BLaER1 (cell line): ENCODE results near the gene ARL2BP.
"Not testable (repeated sequence)": the region's sequence is repeated elsewhere in the genome, so short reads cannot be mapped to it uniquely, and the experiment has no call there.

Experiments used
- H3K27ac ChIP-seq: shearing (Covaris generic); formaldehyde crosslinking; 2 replicates; pipeline ENCODE4 v1.8.1; 2022
- H3K27me3 ChIP-seq: shearing (Covaris generic); formaldehyde crosslinking; 2 replicates; pipeline ENCODE4 v1.8.1; 2022
- H3K36me3 ChIP-seq: shearing (Covaris generic); formaldehyde crosslinking; 2 replicates; pipeline ENCODE4 v1.8.1; 2022
- H3K4me1 ChIP-seq: shearing (Covaris generic); formaldehyde crosslinking; 2 replicates; pipeline ENCODE4 v1.8.1; 2022
- H3K4me2 ChIP-seq: shearing (Covaris generic); formaldehyde crosslinking; 2 replicates; pipeline ENCODE4 v1.8.1; 2022
- H3K4me3 ChIP-seq: shearing (Covaris generic); formaldehyde crosslinking; 2 replicates; pipeline ENCODE4 v1.8.1; 2022
- H3K9ac ChIP-seq: shearing (Covaris generic); formaldehyde crosslinking; 2 replicates; pipeline ENCODE4 v1.8.1; 2022
- H3K9me3 ChIP-seq: shearing (Covaris generic); formaldehyde crosslinking; 2 replicates; pipeline ENCODE4 v1.8.1; 2022
- H4K20me1 ChIP-seq: shearing (Covaris generic); formaldehyde crosslinking; 2 replicates; pipeline ENCODE4 v1.8.1; 2022
- Cebpa-rat ChIP-seq: shearing (Covaris generic); IDR thresholded peaks from 2 replicates; pipeline ENCODE4 v1.8.1; 2022

The ARL2BP gene

DNA sequence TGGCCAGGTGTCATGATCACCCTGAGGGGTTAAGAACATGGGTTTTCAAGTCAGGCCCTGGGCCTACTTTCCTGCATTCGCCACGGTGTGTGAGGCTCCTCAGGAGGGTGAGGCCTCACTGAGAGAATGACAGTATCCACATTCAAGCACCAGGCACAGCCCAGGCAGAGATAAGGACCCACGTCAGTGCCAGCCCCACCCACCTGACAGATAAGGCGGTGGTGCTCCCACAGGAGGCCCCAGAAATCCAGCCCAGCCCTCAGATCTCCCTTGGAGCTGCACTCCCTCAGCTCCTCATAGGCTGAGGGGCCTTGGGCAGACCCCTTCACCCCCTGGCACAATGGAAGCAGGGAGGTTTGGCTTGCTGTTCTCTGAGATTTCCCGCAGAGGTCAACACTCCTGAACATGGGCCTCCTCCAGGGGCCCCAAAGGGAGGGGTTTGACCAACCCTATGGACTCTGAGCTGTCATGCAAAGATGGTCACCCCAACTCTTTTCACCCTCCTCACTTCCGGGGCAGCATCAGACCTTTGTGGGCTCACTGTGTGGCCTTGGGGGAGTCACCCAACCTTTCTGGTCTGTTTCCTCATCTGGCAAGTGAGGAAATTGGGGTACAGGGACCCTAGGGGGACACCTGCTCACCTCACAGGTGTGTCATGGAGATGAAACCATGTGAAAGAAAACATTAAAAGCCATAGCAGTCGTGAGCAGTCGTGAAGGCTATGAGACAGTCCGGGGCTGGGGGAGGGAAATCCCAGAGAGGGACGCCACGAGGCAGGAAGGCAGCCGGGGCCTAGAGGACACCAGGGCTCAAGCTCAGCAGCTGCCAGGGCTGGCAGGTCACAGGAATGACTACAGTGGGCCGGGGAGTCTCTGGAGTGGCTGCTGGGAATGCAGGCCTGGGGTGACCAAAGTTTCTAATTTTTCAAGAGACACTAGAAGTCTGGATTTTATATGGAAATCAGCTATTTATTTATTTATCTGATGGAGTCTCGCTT, 24.0 kb downstream of the ARL2BP start:
- Histone ChIP-seq H3K9ac (no peak overlapping the region), H3K4me1 (peaks cover 17% of the 10 kb centered on the region), H3K4me2 (no peak overlapping the region), H3K27ac (no peak overlapping the region), H4K20me1 (no peaks in the 10 kb centered on the region), H3K4me3 (no peak overlapping the region), H3K9me3 (no peaks in the 10 kb centered on the region), H3K36me3 (no peaks in the 10 kb centered on the region), H3K27me3 (no peaks in the 10 kb centered on the region)
- TF ChIP-seq Cebpa-rat, result no peak

- Histone ChIP-seq H4K20me1 (no peaks in the 10 kb centered on the region), H3K27me3 (no peaks in the 10 kb centered on the region), H3K27ac (no peak overlapping the region)
Observed at GRCh38 chr16:57270221-57271062, 25.4 kb downstream of the ARL2BP start.

DNA sequence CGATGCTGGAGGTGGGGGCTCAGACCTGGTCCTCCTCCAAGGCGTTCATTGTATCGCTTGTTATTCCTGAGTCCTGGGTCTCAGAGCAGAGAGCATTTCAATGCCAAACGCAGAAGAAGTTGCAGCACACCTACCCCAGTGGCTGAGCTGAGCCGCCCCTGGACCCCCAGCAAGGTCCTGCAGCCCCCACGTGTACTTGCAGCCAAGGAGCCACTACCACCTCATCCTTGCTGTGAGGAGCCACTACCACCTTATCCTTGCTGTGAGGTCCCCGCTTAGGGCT, 25.9 kb downstream of the ARL2BP start:
- Histone ChIP-seq H4K20me1 (no peaks in the 10 kb centered on the region), H3K36me3 (no peaks in the 10 kb centered on the region), H3K4me1 (peaks cover 14% of the 10 kb centered on the region), H3K9ac (no peak overlapping the region), H3K27me3 (no peaks in the 10 kb centered on the region), H3K27ac (no peak overlapping the region), H3K4me2 (no peak overlapping the region), H3K4me3 (no peak overlapping the region), H3K9me3 (no peaks in the 10 kb centered on the region)
- TF ChIP-seq Cebpa-rat, result no peak

More at GRCh38 chr16:57270221-57271062, 25.4 kb downstream of the ARL2BP start:
- H3K4me2 ChIP-seq, result no peak overlapping the region
- no peak for TF ChIP-seq Cebpa-rat
- no peak overlapping the region for H3K9ac ChIP-seq
- no peaks in the 10 kb centered on the region for H3K9me3 ChIP-seq
- peaks cover 14% of the 10 kb centered on the region for H3K4me1 ChIP-seq
- no peak overlapping the region for H3K4me3 ChIP-seq
- no peaks in the 10 kb centered on the region for H3K36me3 ChIP-seq

DNA sequence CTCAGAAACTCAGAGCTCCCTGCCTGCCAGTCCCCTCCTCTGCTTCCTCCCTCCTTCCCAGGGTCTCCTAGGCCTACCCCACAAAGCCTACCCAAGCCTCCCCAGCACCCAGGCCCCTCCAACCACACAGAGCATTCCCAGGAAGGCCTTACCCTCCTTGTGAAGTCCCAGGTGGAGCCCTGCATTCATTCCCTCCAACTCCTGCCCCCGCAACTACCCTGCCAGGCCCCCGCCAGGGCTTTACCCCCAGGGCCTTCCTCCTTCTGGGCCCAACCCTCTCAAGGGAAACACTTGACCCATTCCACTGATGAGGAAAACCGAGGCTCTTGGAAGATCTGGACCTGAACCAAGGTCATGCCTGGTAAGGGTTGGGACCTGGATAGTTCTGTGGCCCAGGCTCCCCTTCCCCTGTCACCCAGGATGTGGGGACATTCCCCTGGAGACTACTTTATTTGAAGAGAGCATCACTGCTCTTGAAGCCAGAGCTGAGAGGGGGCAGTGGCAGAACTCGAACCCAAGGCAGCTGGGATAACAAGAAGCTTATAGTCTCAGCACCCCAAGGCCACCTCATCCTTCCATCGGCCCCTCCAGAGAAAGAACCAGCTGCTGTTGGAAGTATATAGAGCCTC, 26.9 kb downstream of the ARL2BP start:
- H3K9me3 ChIP-seq, result no peaks in the 10 kb centered on the region
- no peak overlapping the region for H3K27ac ChIP-seq
- H3K4me2 ChIP-seq, result no peak overlapping the region
- H3K9ac ChIP-seq, result no peak overlapping the region
- H4K20me1 ChIP-seq, result no peaks in the 10 kb centered on the region
- no peaks in the 10 kb centered on the region for H3K27me3 ChIP-seq
- no peak for TF ChIP-seq Cebpa-rat
- H3K4me3 ChIP-seq, result no peak overlapping the region
- no peaks in the 10 kb centered on the region for H3K36me3 ChIP-seq
- H3K4me1 ChIP-seq, result peaks cover 5% of the 10 kb centered on the region

GRCh38 chr16:57273359-57273758, 28.3 kb downstream of the ARL2BP start:
- no peaks in the 10 kb centered on the region for H3K9me3 ChIP-seq
- no peak overlapping the region for H3K4me2 ChIP-seq
- H3K4me1 ChIP-seq, result peaks cover 12% of the 10 kb centered on the region
- H3K27me3 ChIP-seq, result no peaks in the 10 kb centered on the region
- no peak for TF ChIP-seq Cebpa-rat
- no peak overlapping the region for H3K27ac ChIP-seq
- H3K36me3 ChIP-seq, result no peaks in the 10 kb centered on the region
- no peaks in the 10 kb centered on the region for H4K20me1 ChIP-seq
- no peak overlapping the region for H3K4me3 ChIP-seq
- H3K9ac ChIP-seq, result no peak overlapping the region

- H3K9me3 ChIP-seq, result no peaks in the 10 kb centered on the region
- no peak overlapping the region for H3K4me3 ChIP-seq
- no peaks in the 10 kb centered on the region for H4K20me1 ChIP-seq
- H3K36me3 ChIP-seq, result no peaks in the 10 kb centered on the region
- no peaks in the 10 kb centered on the region for H3K27me3 ChIP-seq
- TF ChIP-seq Cebpa-rat, result no peak
- H3K9ac ChIP-seq, result no peak overlapping the region
- H3K4me2 ChIP-seq, result no peak overlapping the region
- H3K27ac ChIP-seq, result no peak overlapping the region
- peaks cover 12% of the 10 kb centered on the region for H3K4me1 ChIP-seq
Observed at GRCh38 chr16:57273826-57274225, 28.8 kb downstream of the ARL2BP start.

DNA sequence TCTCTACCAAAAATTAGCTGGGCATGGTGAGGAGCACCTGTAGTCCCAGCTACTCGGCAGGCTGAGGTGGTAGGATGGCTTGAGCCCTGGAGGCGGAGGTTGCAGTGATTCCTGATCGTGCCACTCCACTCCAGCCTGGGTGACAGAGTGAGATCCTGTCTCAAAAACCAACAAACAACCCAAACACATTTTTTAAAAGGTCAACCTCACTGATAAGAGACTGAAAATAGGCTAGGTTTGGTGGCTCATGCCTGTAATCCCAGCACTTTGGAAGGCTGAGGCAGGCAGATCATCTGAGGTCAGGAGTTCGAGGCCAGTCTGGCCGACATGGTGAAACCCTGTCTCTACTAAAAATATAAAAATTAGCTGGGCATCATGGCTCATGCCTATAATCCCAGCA, 30.9 kb downstream of the ARL2BP start:
- not testable (repeated sequence) for H4K20me1 ChIP-seq, H3K4me2 ChIP-seq, H3K9me3 ChIP-seq, H3K36me3 ChIP-seq, H3K9ac ChIP-seq, H3K27me3 ChIP-seq, H3K27ac ChIP-seq, H3K4me3 ChIP-seq
- H3K4me1 ChIP-seq, result peaks cover 12% of the 10 kb centered on the region

DNA sequence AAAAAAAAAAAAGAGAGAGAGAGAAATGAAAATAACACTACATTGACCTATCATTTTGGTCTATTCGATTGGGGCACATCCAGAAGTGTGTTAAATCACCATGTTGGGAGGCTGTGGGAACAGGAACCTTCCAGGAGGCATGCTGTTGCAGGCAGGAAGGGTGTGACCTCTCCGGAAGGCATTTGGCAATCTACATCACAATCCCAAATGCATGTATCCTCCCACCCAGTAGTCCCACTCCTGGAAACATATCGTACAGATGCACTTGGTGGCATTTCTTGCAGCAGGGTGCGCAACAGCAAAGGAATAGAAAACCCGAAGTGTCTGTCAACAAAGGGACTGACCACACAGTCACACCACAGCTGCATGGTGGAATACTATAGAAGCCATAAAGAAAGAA, 31.5 kb downstream of the ARL2BP start:
- no peak overlapping the region for H3K9ac ChIP-seq
- no peak for TF ChIP-seq Cebpa-rat
- H4K20me1 ChIP-seq, result no peaks in the 10 kb centered on the region
- H3K27me3 ChIP-seq, result no peaks in the 10 kb centered on the region
- H3K4me1 ChIP-seq, result peaks cover 12% of the 10 kb centered on the region
- no peak overlapping the region for H3K4me3 ChIP-seq
- no peak overlapping the region for H3K4me2 ChIP-seq
- H3K36me3 ChIP-seq, result no peaks in the 10 kb centered on the region
- H3K27ac ChIP-seq, result no peak overlapping the region
- H3K9me3 ChIP-seq, result no peaks in the 10 kb centered on the region

GRCh38 chr16:57277586-57277985, 32.5 kb downstream of the ARL2BP start:
- no peak for TF ChIP-seq Cebpa-rat
- H3K4me1 ChIP-seq, result peaks cover 12% of the 10 kb centered on the region
- no peak overlapping the region for H3K4me3 ChIP-seq
- H3K27ac ChIP-seq, result no peak overlapping the region
- H3K9me3 ChIP-seq, result no peaks in the 10 kb centered on the region
- H3K9ac ChIP-seq, result no peak overlapping the region
- H3K27me3 ChIP-seq, result peaks cover 2% of the 10 kb centered on the region; the same call in 1 of the 2 replicates
- no peaks in the 10 kb centered on the region for H4K20me1 ChIP-seq
- no peaks in the 10 kb centered on the region for H3K36me3 ChIP-seq
- peak overlapping the region; percentile 44 for H3K4me2 ChIP-seq

GRCh38 chr16:57278494-57278893, 33.4 kb downstream of the ARL2BP start:
- Histone ChIP-seq H3K4me2 (no peak overlapping the region), H4K20me1 (no peaks in the 10 kb centered on the region), H3K9me3 (no peaks in the 10 kb centered on the region), H3K27me3 (peaks cover 9% of the 10 kb centered on the region), H3K4me3 (no peak overlapping the region), H3K4me1 (peaks cover 16% of the 10 kb centered on the region), H3K36me3 (no peaks in the 10 kb centered on the region), H3K27ac (no peak overlapping the region), H3K9ac (no peak overlapping the region)
- no peak for TF ChIP-seq Cebpa-rat
